ENCODE measurements around the gene VWF.
"Not testable (repeated sequence)": the region's sequence is repeated elsewhere in the genome, so short reads cannot be mapped to it uniquely, and the experiment has no call there.

VWF gene

DNA sequence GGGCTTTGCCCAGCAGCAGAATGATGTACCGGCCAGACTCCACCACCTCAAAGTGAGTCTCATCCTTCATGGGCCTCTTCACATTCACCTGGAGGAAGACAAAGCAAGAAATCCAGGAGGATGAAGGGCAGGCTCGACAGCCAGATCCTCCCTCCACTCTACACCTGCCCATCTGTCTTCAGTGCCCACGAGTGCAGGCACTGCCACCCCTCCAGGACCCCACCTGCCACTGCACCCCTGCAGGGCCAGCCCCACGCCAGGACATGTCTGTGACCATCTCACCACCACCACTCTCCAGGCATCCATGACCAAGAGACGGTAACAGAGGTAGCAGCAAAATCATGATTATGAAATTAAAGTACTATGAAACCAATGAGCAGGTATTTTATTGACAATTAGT lies 95.1 kb downstream of the VWF start:
- no peak for DNase-seq

GRCh38 chr12:6026998-6027397 lies 97.5 kb downstream of the VWF start:
- DNase-seq: no peak

GRCh38 chr12:6025703-6026298 lies 98.7 kb downstream of the VWF start:
- not testable (repeated sequence) for DNase-seq

- DNase-seq: not testable (repeated sequence)
Measured at GRCh38 chr12:6024066-6024465, 100.4 kb downstream of the VWF start.

DNA sequence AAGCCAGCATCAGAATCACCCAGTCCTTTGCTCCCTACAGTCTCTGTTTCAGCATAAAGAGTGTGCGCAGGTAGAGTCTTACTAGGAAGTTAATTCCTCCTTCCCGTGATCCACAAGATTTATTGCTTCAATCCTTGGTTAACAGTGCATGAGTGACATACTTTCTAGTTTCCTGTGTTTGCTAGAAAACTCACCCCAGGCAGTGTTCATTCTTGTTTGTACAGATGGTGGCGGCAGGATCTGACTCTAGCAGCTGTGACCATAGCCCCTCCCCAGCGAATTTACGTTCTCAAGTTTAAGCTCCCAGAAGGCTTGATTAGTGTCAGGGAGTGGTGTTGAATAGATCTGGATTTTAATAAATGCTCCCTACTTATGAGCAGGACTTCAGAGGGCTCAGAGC lies 103.5 kb downstream of the VWF start:
- no peak for DNase-seq

- not testable (repeated sequence) for DNase-seq
Measured at GRCh38 chr12:6020511-6020910, 104.0 kb downstream of the VWF start.

- not testable (repeated sequence) for DNase-seq
Measured at GRCh38 chr12:6019256-6019655, 105.2 kb downstream of the VWF start.

DNA sequence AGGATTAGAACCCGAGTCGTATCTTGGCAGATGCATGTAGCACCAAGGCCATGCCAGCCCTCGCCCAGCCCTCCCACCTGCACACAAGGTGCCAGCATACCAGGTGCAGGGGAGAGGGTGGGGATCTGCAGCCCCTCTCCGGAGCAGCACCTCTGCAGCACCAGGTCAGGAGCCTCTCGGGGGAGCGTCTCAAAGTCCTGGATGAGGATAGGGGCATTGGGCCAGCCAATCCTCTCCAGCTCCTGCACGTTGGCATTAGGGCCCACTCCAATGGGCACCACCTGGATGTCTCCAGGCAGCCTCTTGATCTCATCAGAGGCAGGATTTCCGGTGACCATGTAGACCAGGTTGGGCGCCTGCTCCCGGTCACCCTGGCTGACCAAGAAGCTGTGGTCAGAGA lies 106.2 kb downstream of the VWF start:
- no peak for DNase-seq

DNA sequence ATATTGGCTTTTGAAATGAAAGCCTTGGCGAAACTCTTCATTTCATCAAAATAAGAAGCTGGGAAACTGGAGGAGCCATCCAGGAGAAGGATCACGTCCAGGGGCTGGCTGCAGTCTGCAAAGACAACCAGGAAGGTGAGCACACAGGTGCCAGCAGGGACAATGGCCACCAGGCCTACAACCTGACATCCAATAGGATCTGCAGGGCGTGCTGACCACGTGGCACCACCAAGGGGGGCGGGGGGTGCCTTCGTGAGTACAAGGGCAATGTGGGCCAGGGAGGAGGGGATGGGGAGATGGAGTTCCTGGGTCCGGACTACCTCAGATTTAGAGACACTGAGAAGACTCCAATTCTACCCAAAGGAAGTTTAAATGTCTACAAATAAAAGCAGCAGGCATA lies 107.7 kb downstream of the VWF start:
- no peak for DNase-seq

GRCh38 chr12:6016004-6016403 lies 108.5 kb downstream of the VWF start:
- DNase-seq: not testable (repeated sequence)

DNA sequence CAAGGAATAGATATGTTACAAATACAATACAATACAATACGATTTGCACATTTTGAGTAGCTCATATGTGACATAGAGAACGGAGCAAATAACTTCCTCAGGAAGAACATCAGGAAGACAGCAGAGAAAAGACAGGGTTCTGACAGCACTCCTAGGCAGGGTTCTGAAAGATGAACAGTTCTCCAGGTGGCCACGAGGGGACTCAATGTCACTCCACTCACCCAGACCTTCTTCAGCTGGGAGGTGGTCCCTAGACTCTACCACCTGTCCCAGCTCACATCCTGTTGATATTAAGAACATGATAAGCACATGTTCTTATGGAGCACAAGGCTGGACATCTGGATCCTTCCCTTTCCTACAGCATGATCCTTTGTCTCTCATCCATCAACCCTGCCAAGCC lies 109.2 kb downstream of the VWF start:
- DNase-seq: not testable (repeated sequence)

GRCh38 chr12:6010631-6011350 lies 113.7 kb downstream of the VWF start:
- not testable (repeated sequence) for DNase-seq

DNA sequence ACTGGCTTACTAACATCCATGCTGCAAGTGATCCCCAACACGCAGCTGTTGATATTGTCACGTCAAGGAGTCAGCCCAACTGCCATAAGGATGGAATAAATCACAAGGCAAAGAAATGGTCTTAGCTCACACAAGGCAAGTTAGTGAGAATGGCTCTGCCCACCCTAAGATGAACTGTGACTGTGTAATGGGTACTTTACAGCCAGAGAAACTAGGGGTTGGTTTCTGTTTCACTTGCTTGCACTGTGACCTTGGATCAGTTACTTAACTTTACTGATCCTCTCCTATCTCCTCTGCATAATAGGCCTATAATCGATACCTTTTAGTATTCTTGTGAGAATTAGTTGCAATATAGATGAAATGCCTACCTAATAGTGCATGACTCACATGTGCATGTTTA lies 127.2 kb downstream of the VWF start:
- no peak for DNase-seq

DNA sequence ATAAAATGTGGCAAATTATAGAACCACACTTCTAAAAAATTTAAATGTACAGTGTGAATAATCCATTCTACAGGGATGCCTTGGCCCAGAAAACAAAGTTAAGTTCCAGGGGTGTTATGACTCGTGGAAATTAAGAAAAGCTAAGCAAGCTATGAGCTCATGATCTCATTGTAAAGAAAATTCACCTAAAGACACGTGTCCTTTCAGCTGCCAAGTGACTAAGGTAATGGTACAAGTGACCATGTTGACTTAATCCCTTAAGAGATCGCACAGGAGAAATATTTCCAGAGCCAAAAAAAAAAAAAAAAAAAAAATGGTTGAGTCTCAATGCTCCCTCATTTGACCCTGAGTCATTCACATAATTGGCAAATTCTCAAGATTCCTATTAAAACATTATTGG lies 128.0 kb downstream of the VWF start:
- DNase-seq: no peak

- no peak for DNase-seq
Measured at GRCh38 chr12:5989621-5990020, 134.8 kb downstream of the VWF start.

DNA sequence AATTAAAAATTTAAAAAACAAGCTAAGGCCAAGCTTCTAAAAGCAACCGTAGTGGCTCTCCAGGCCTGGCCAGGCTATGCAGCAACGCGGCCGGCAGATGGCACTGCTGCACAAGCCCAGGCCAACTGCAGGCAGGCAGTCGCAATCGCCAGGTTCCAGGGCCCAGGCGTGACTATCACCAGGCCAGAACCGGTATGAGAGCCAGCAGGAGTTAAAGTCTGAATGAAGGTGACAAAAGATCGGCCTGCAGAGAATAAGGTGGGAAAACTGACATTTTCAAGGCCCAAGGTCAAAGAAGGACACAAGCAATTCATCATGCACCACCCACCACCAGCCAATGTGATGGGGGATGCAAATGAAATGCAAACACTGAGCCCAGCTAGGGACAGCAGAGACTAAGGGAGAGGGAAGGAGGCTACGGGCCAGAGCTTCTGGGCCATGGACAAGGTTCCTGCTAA lies 135.8 kb downstream of the VWF start:
- peak; percentile 86 for DNase-seq

GRCh38 chr12:5988088-5988487 lies 136.4 kb downstream of the VWF start:
- DNase-seq: no peak

DNA sequence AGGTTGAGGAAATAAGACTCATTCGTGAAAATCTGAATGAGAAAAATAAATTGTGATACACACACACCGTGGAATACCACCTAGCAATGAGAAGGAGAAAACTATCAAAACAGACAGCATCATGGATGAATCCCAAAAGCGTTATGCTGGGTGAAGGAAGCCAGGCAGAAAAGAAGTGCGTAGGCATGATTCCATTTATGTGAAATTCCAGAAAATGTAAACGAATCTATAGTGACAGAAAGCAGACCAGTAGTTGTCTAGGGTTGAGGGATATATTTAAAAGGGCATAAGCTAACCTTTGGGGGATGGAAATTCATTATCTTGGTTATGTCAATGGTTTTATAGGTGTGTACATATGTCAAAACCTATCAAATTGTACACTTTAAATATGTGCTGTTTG lies 136.9 kb downstream of the VWF start:
- DNase-seq: no peak

DNA sequence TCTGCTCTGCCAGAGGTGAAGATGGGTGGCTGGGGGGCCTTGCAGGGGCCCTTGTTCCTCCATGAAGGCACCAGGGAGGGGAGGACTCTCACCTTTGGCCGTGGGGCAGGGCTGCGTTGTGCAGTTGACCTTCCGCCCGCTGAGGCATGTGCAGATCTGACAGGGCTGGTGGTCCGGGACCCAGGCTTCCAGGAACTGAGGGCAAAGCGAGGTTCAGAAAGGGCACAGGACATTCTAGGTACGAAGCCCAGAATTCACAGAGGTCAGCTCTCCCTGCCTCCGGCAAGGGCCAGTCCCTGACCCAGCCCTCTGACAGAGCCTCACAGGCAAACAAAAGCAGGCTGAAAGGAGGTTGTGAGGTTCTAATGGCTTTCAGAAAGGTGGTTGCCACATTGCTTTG lies 139.0 kb downstream of the VWF start:
- DNase-seq: no peak

DNA sequence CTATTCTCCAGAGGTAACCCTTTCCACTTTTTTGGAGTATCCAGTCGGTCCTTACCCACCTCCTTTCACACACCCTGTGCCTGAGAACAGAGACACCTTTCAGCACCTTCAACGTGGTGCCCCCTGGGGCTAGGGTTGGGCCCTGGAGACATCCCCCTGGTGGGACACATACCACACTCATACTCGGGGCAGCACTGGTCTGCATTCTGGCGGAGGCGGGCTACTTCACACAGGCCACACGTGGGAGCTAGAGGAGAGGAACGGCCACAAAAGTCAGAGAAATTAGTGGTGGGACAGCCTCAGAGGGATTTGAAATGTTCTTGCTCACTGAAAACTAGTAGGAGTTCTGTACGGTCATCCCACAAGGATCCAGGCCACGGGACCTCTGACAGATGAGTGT lies 139.6 kb downstream of the VWF start:
- no peak for DNase-seq

DNA sequence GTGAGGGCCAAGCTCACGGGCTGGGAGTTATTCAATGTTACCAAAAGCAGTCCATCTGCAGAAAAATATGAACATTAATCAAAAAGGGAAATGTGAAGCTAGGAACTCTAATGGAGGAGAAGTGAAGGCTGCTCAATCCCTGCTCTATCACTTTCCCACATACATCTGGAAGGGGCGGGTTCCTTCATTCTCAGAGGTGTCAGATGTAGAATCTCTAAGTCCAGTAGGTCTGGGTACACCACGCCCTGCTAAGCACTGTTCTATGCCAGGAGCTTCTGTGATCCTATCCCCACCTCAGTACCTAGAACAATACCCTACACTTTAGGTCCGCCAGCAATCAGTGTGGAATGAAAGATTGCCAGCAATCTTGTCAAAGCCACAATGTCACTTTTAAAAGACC lies 142.4 kb downstream of the VWF start:
- DNase-seq: no peak

- DNase-seq: no peak
Measured at GRCh38 chr12:5977556-5977955, 146.9 kb downstream of the VWF start.

DNA sequence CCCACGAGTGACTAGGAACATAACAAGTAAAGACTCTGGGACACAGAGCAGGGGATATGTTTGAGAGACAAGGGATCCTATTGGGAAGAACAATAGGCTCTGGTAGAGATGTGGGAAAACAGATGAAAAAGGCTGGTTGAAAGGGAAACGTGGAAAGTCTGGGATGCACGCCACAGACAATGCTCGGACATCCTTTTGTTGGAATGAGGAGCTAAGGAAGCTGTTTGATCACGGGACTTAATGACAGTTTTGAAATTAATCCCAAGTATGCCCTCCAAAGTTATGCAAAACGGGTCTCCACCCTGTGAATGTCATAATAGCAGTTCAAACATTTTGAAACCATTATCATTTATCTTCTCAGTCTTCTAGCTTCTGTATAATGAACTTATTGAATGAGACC lies 147.8 kb downstream of the VWF start:
- no peak for DNase-seq

GRCh38 chr12:5976196-5976595 lies 148.3 kb downstream of the VWF start:
- no peak for DNase-seq
